BJ (cell line): ENCODE measurements around the gene ZNF821. TPM values are rescaled to one million over a fixed set of nuclear protein-coding genes. Genes with fewer than 3 reads are reported as not detected.

Experiments used
- CTCF ChIA-PET: fragments of 350-600 bp; formaldehyde crosslinking; extraction: SDS; loops from one replicate; lab custom pipeline; 2021; ENCODE audit warnings: antibody characterized with exemption, inconsistent platforms; lab: Yijun Ruan, JAX
- POLR2A ChIA-PET: fragments of 300-600 bp; sonication (Branson Sonifier 250); formaldehyde crosslinking; extraction: SDS; loops from one replicate; lab custom pipeline; 2021; ENCODE audit warnings: antibody characterized with exemption; lab: Charles Lee
- DNase-seq: peaks from one replicate; pipeline ENCODE4 v3.0.0-alpha.2; 2011; ENCODE audit warnings: low read depth
- H3K27me3 ChIP-seq: 2 replicates; pipeline ENCODE4 v1.6.0; 2011; ENCODE audit warnings: low read length; ENCODE audit not compliant: control insufficient read depth, insufficient read depth
- H3K36me3 ChIP-seq: 2 replicates; pipeline ENCODE4 v1.5.1; 2011; ENCODE audit warnings: low read length; ENCODE audit not compliant: control insufficient read depth, insufficient read depth
- H3K4me3 ChIP-seq: 2 replicates; pipeline ENCODE4 v1.5.1; 2011; ENCODE audit warnings: low read depth, mild to moderate bottlenecking, control low read depth, low read length
- CTCF ChIP-seq: IDR thresholded peaks from 2 replicates; pipeline ENCODE4 v1.5.1; 2011; ENCODE audit warnings: low read depth, mild to moderate bottlenecking, control low read depth, inconsistent platforms, low read length, moderate library complexity; ENCODE audit not compliant: insufficient read depth
- polyA plus RNA-seq: library from polyadenylated mRNA; depleted of rRNA; stranded (reverse); fragments of >200 nt; gene quantifications from 2 replicates; pipeline ENCODE4 v1.2.3, GENCODE V29; 2011

ZNF821 gene
- polyA plus RNA-seq, 1 experiment, result 5.0 TPM

GRCh38 chr16:71904239-71904638 lies 20.3 kb upstream of the ZNF821 start:
- H3K27me3 ChIP-seq, result no peaks in the 10 kb centered on the region
- no peak for TF ChIP-seq CTCF
- ChIA-PET CTCF (interaction anchor here (0.6 kb wide), 1 partner anchor 12 kb away, joined by 3 read pairs; no protein-coding TSS in a partner anchor), POLR2A (no interaction called here)
- H3K4me3 ChIP-seq, result no peak overlapping the region
- DNase-seq, result no peak
- H3K36me3 ChIP-seq, result no peaks in the 10 kb centered on the region

- DNase-seq, result no peak
- POLR2A ChIA-PET, result no interaction called here
- TF ChIP-seq CTCF, result no peak
- CTCF ChIA-PET, result interaction anchor here (0.6 to 2.3 kb wide), 4 partner anchors 10 to 20 kb away, joined by 3 to 14 read pairs (median 4); partner anchors contain the start of gene ZNF821
- H3K36me3 ChIP-seq, result peaks cover under 1% of the 10 kb centered on the region; the same call in 1 of the 2 replicates
- H3K4me3 ChIP-seq, result no peak overlapping the region
- no peaks in the 10 kb centered on the region for H3K27me3 ChIP-seq
These were observed 19.6 kb upstream of the ZNF821 start for GRCh38 chr16:71903608-71904007.

DNA sequence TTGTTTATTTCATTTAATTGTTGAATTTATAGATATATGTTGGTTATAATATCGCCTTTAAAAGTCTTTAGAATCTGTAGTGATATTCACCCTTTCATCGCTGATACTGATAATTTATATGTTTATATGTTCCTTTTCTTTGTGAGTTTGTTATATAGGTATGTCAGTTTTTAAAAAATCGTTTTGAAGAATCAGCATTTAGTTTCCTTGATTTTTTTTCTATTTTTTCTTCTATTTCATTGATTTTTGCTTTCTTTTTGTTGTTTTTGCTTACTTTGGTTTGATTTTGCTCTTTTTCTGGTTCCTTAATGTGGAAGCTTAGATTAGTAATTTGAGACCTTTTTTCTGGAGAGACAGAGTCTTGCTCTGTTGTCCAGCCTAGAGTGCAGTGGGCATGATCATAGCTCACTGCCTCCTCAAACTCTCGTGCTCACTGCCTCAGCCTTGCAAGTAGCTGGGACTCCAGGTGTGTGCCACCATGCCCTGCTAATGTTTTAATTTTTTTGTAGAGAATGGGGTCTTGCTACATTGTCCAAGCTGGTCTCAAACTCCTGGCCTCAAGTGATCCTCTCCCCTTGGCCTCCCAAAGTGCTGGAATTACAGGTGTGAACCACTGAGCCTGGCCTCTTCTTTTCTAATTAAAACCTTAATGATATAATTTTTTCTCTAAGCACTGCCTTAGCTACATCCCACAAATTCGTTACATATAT lies 18.8 kb upstream of the ZNF821 start:
- no peak for DNase-seq
- TF ChIP-seq CTCF, result no peak
- CTCF ChIA-PET, result interaction anchor here (0.9 to 2.3 kb wide), 3 partner anchors 9 to 20 kb away, joined by 3 to 14 read pairs (median 5); partner anchors contain the start of gene ZNF821
- POLR2A ChIA-PET, result no interaction called here
- Histone ChIP-seq H3K4me3 (no peak overlapping the region), H3K27me3 (no peaks in the 10 kb centered on the region), H3K36me3 (peaks cover 1% of the 10 kb centered on the region; the same call in 1 of the 2 replicates)

- H3K4me3 ChIP-seq, result no peak overlapping the region
- peaks cover 1% of the 10 kb centered on the region; the same call in 1 of the 2 replicates for H3K36me3 ChIP-seq
- ChIA-PET CTCF (interaction anchor here (0.7 to 1.2 kb wide), 3 partner anchors 10 to 65 kb away, joined by 3 to 6 read pairs (median 3); no protein-coding TSS in a partner anchor), POLR2A (interaction anchor here (0.6 to 0.7 kb wide), 2 partner anchors 17 to 86 kb away, joined by 7 to 8 read pairs; no protein-coding TSS in a partner anchor)
- TF ChIP-seq CTCF, result no peak
- no peaks in the 10 kb centered on the region for H3K27me3 ChIP-seq
- DNase-seq, result no peak
These were observed 15.2 kb upstream of the ZNF821 start for GRCh38 chr16:71899171-71899570.

DNA sequence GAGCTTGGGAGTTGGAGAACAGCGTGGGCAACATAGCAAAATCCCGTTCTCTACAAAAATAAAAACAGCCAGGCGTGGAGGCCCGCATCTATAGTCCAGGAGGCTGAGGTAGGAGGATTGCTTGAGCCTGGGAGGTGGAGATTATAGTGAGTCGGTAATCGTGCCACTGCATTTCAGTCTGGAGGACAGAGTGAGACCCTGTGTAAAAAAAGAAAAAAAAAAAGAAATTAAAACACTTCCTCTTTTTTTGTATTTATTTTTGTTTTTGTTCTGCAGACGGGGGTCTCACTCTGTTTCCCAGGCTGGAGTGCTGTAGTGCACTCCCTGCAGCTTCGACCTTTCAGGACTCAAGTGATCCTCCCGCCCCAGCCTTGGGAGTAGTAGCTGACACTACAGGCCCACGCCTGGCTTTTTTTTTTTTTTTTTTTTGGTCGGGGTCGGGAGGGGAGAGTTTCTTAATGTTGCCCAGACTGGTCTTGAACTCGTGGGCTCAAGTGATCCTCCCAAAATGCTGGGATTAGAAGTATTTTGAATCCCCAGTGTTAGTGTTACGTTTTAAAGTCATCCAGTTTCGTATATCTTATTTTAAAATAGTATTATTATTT lies 12.9 kb upstream of the ZNF821 start:
- Histone ChIP-seq H3K27me3 (no peaks in the 10 kb centered on the region), H3K36me3 (peaks cover 1% of the 10 kb centered on the region; the same call in 1 of the 2 replicates), H3K4me3 (peak overlapping the region; percentile 96)
- TF ChIP-seq CTCF, result no peak
- ChIA-PET CTCF (interaction anchor here (0.7 to 5.0 kb wide), 3 partner anchors 10 to 14 kb away, joined by 3 to 30 read pairs (median 3); no protein-coding TSS in a partner anchor), POLR2A (no interaction called here)
- DNase-seq, result no peak
